ENCODE data around the gene PGM2.

DNA sequence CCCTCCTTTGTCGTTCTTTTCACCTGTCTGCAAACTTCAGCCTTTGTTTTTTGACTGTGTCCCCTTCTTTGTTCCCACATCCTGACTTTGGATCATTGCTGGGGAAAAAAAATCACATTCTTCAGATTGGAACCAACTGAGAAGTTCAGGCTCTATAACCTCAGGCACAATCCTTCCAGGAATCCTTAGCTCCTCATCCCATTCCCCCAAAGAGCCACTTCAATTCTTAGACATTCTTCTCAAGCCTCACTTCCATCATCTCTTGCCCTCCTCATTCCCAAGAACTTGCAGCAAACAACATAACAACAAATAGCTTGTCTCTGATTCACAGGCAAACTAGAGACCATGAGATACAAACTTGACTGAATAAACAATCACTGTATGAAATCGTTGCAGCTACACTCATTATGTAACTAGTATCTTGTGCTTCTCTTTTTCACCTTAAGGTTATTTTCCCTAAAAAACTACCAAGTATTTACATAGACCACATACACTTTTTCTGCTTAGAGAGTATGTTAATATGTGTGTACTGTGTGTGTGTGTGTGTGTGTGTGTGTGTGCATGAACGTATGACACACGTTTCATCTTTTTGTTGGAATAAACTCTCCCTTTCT, 26.4 kb upstream of the PGM2 start:
- TF ChIP-seq POLR2AphosphoS5 (IDR thresholded peaks at IDR 0.05): no peak
- TF ChIP-seq, protein P1, sequence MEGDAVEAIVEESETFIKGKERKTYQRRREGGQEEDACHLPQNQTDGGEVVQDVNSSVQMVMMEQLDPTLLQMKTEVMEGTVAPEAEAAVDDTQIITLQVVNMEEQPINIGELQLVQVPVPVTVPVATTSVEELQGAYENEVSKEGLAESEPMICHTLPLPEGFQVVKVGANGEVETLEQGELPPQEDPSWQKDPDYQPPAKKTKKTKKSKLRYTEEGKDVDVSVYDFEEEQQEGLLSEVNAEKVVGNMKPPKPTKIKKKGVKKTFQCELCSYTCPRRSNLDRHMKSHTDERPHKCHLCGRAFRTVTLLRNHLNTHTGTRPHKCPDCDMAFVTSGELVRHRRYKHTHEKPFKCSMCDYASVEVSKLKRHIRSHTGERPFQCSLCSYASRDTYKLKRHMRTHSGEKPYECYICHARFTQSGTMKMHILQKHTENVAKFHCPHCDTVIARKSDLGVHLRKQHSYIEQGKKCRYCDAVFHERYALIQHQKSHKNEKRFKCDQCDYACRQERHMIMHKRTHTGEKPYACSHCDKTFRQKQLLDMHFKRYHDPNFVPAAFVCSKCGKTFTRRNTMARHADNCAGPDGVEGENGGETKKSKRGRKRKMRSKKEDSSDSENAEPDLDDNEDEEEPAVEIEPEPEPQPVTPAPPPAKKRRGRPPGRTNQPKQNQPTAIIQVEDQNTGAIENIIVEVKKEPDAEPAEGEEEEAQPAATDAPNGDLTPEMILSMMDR (IDR thresholded peaks at IDR 0.05): no peak
- no peak for TF ChIP-seq EP300 (IDR thresholded peaks at IDR 0.05)
- TF ChIP-seq POLR2A (IDR thresholded peaks at IDR 0.05): no peak

Data from suprapubic skin (tissue), 4 donors.